ENCODE measurements around the gene MLIP. TPM values are rescaled to one million over a fixed set of nuclear protein-coding genes. Genes with fewer than 3 reads are reported as not detected.

Gene MLIP
- total and polyA plus RNA-seq, 4 donors = 2.0 to 6.0 (median 3.2) TPM

- WGBS = 68% methylated on average over 4 of the region's 4 CpGs
- Histone ChIP-seq H3K36me3 (ENCODE audit: control insufficient read depth in 4 of 4, insufficient read depth in 3 of 4, low read depth in 1 of 4, low read length in 3 of 4) (no peaks in the 10 kb centered on the region), H3K4me1 (ENCODE audit: control insufficient read depth in 4 of 4, insufficient read depth in 4 of 4, low read length in 3 of 4) (peaks cover 0 to 7% (median 3%) of the 10 kb centered on the region in 4 donors), H3K9ac (ENCODE audit: low read depth in 1 of 2, low read length in 2 of 2) (no peak overlapping the region), H3K4me3 (ENCODE audit: low read depth in 1 of 3, low read length in 3 of 3) (no peak overlapping the region), H3K27ac (ENCODE audit: low read depth in 1 of 2, low read length in 2 of 2) (no peak overlapping the region), H3K9me3 (ENCODE audit: control insufficient read depth in 4 of 4, low read length in 3 of 4) (no peaks in the 10 kb centered on the region), H3K27me3 (ENCODE audit: control insufficient read depth in 4 of 4, insufficient read depth in 4 of 4, low read length in 3 of 4) (no peaks in the 10 kb centered on the region)
- TF ChIP-seq GABPA (IDR thresholded peaks at IDR 0.05 in 1 of 2, conservative IDR thresholded peaks at IDR 0.05 in 1 of 2) (no peak), CTCF (IDR thresholded peaks at IDR 0.05; ENCODE audit: low read depth, low read length, missing input control) (no peak), FOXA2 (IDR thresholded peaks at IDR 0.05) (no peak), SP1 (IDR thresholded peaks at IDR 0.05) (no peak), EGR1 (IDR thresholded peaks at IDR 0.05; ENCODE audit: low read depth in 2 of 2) (no peak), YY1 (IDR thresholded peaks at IDR 0.05) (no peak), REST (IDR thresholded peaks at IDR 0.05) (no peak), HNF4G (IDR thresholded peaks at IDR 0.05) (no peak), ATF3 (IDR thresholded peaks at IDR 0.05) (no peak), FOXA1 (IDR thresholded peaks at IDR 0.05) (no peak), HNF4A (conservative IDR thresholded peaks at IDR 0.05) (no peak), NR2F2 (IDR thresholded peaks at IDR 0.05) (no peak), ZBTB33 (IDR thresholded peaks at IDR 0.05) (no peak), TAF1 (conservative IDR thresholded peaks at IDR 0.05) (no peak), RAD21 (IDR thresholded peaks at IDR 0.05) (no peak), JUND (IDR thresholded peaks at IDR 0.05) (no peak), RXRA (IDR thresholded peaks at IDR 0.05) (no peak)
- TF ChIP-seq, protein P1, sequence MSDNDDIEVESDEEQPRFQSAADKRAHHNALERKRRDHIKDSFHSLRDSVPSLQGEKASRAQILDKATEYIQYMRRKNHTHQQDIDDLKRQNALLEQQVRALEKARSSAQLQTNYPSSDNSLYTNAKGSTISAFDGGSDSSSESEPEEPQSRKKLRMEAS (IDR thresholded peaks at IDR 0.05) = no peak
- DNase-seq (ENCODE audit: low spot score) = no peak
These were observed 82.8 kb downstream of the MLIP start for GRCh38 chr6:54194067-54194466.
